Measurements from ENCODE around the gene IRF5.
"Not testable (repeated sequence)": the region's sequence is repeated elsewhere in the genome, so short reads cannot be mapped to it uniquely, and the experiment has no call there.

The IRF5 gene

DNA sequence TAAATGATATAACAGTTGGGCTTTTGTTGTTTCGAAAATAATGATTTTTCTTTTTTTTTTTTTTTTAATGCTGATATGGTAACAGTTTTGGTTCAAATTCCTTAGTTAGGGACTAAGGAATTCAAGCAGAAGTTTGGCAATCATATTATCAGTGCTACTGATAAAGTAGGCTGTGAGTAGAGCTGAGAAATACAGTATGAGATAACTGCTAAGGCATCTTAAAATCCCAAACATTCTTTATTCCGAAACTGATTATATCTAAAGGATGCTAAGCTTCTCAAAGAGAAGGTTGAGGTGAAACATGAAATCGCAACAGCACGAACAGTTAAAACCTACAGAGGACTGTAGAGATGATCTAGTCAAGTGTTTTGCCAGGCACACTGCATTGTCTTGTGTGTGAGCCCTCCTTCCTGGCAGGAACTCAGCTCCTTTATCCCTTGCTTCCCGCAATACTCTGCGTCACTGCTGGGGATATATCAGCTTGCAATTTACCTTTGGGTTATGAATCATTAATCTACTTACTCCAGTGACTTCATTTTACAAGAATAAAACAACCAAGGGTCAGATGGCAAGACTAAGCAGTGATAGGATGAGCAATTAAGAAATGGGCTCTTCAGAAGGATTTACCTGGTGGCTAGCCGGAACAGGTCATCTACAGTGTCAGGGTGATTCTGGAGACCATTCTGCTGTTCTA lies 36.7 kb downstream of the IRF5 start:
- DNase-seq: no peak

DNA sequence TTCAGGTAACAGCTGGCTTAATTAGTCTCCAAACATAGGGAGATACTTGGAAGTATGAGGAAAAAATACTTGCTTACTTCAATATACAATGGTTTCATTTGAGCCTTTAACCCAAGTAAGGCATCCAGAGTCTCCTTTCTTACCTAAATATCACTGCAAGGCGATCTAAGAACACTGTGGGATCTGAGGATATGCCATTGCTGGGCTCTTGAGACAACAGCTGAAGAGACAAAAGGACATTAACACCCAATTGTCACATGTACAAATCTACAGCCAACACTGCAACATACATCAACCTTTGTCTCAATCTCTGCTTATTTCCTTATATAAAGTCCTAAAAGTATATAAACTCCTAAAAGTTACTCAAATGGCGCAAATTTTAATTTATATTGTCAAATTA lies 44.4 kb downstream of the IRF5 start:
- no peak for DNase-seq

DNA sequence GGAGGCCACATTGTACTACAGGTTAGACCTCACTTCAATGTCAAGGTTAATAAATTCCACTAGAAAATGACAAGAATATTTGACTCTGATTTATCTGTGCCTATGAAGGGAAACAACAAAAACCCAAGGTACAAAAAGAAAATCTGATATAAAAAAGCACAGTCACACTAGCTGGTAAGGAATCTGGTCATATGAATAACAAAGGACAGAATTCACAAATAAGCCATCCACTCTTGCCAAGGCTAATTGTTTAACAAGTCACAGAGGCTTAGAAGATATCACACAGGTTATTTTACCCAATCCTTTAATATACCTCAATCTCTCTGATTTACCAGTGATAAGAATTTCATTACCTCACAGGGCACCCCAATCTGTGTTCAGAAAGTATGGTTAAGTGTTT lies 47.9 kb downstream of the IRF5 start:
- no peak for DNase-seq

DNA sequence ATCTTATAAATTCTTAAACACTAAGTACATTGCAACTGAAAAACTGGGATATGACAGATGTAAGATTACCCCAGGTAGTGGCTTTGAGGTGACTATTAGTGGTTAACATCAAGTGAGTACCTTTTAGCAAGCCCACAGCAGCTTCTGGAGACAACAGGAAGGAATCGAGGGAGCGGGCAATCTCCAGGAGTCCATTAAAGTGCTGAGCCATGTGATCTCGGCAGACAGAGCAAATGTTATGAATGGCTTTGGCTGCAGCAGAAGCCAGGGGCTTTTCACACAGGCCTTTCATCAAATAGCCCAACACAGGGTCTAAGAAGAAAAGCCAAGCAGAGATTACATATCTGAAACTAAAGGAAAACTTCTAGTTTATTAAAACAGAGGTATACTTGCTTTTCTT lies 48.9 kb downstream of the IRF5 start:
- no peak for DNase-seq

DNA sequence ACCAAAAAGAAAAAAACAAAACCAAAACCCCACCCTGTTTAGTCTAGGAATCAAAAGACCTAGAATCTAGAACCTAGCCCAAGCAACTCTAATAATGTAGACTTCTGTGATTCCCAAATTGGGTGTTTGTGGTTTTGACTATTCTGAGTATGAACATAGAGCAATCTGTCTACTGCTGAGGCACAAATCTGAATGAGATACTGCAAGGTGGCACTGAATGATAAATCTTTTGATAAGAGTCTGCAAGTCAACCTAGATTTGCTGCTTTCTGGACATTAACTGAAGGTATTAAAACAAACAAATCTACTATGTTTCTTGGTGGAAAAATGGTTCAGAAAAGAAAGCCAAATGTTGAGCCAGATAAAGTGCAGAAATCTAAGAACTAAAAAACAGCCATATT lies 50.6 kb downstream of the IRF5 start:
- no peak for DNase-seq

DNA sequence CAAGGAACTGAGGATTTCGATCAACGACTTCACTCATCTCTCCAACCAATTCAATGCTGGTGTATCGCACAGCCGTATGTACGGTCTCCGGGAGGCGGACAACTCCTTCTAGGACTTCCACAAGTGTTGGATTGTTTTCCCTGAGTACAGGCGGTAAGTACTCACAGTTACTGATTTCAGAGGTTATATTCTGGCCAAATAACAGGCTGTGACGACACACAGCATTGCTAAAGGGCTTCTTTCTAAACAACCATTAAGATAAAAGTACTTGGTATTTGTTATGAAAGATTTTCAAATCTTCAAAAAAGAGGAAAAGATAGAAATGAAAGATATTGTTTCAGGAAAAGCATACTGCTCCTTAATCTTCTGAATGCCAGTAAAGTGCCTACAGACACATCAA lies 52.2 kb downstream of the IRF5 start:
- no peak for DNase-seq

DNA sequence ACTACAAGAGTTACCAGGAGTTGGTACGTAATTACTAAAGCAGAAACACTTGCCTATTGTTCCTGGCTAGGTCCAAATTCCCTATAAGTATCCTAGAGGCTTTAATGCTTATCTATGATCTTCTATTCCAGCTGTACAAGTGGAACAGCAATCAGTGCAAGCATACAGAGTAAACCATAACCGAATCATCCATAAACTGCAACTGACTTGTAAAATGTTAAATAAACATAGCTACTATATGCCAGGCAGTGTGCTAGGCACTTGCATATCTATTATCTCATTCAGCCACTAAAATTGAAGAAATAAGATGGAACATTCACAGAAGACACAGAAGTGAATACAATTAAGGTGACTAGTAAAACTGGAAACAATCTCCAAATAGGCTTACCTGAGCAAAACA lies 55.7 kb downstream of the IRF5 start:
- DNase-seq: no peak

DNA sequence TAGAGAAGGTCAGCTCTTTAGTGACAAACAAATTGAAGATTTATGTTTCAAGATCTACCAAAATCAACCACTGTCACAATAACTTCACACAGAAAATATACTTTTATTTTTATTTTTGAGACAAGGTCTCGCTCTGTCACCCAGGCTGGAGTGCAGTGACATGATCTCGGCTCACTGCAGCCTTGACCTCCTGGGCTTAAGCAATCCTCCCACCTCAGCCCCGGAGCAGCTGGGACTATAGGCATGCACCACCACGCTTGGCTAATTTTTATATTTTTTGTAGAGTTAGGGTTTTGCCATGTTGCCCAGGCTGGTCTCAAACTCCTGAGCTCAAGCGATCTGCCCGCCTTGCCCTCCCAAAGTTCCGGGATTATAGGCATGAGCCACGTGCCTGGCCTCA lies 56.8 kb downstream of the IRF5 start:
- not testable (repeated sequence) for DNase-seq

DNA sequence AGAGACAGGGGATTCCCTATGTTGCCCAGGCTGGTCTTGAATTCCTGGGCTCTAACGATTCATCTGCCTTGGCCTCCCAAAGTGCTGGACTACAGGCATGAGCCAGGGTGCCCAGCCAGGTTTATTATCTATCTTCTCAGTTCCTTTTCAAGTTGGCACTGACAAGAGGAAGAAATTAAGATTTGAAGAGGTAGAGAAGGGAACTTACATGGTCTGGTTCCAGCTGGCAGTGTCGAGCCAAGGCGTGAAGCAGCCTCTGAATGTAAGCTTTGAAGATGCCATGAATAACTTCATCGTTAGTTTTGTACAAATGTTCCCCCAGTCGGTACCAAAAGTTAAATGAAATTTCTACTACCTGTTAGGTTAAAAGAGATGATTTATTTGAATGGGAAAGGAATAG lies 59.5 kb downstream of the IRF5 start:
- no peak for DNase-seq
